Activated T-cell treated with anti-CD3 and anti-CD28 coated beads for 1 hour (primary cell): ENCODE data around the gene GNA12.

ENCODE experiments used
- DNase-seq: peaks from one replicate; pipeline ENCODE4 v3.0.0-alpha.2; 2020; ENCODE audit warnings: low read depth

Gene GNA12

GRCh38 chr7:2802504-2803341 is 41.4 kb downstream of the GNA12 start:
- no peak for DNase-seq

- no peak for DNase-seq
Observed at GRCh38 chr7:2802101-2802500, 42.0 kb downstream of the GNA12 start.

GRCh38 chr7:2800931-2801688 is 43.0 kb downstream of the GNA12 start:
- no peak for DNase-seq

DNA sequence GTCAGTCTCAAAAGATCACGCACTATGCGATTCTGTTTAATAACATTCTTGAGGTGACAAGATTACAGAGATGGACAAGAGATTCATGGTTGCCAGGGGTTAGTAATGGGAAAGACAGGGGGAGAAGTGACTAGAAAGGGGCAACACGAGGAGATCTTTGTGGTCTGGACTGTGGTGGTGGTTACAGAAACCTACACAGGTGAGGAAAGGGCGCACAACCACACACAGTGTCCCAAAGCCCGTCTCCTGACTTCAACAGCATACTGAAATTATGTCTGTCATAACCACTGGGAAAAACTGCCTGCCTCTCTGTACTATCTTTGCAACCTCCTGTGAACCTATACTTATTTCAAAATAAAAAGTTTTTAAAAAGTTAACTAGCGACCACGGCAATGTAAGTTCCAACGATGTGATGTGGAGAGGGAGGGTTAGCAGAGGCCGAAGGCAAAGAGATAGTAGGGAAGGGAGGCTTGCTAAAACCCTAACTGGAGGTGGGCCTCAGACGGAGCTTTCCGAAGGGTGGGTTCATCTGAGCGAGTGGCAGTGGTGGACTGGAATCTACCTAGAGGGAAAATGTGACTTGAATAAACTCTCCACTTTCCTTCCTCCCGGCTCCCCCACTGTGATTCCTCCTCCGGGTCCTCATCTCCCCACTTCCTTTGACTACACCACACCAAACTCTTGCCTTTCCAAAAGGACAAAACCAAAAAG is 43.7 kb downstream of the GNA12 start:
- DNase-seq = no peak

DNA sequence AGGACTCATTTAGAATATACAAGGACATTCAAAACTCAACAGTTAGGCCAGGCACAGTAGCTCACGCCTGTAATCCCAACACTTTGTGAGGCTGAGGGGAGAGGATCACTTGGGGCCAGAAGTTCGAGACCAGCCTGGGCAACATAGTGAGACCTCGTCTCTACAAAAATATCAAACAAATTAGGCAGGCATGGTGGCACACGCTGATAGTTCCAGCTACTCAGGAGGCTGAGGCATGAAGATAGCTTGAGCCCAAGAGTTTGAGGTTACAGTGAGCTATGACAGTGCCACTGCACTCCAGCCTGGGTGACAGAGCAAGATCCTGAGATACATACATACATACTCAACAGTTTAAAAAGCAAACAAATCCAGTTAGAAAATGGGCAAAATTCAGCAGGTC is 44.9 kb downstream of the GNA12 start:
- DNase-seq = no peak

DNA sequence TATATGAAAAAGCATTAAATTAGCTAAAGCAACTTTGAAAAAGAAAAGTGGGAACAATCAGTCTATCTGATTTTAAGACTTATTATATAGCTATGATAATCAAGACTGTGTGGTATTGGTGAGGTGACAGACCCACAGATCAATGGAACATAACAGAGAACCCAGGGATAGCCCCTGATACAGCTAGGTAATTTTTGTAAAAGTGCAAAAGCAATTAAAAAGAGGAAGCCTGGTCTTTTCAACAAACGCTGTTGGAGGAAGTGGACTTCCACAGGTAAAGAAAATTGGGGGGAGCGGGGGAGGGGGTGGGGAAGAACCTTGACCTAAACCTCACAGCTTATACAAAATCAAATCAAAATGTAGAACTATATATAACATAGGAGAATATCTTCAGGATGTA is 45.4 kb downstream of the GNA12 start:
- DNase-seq = no peak

DNA sequence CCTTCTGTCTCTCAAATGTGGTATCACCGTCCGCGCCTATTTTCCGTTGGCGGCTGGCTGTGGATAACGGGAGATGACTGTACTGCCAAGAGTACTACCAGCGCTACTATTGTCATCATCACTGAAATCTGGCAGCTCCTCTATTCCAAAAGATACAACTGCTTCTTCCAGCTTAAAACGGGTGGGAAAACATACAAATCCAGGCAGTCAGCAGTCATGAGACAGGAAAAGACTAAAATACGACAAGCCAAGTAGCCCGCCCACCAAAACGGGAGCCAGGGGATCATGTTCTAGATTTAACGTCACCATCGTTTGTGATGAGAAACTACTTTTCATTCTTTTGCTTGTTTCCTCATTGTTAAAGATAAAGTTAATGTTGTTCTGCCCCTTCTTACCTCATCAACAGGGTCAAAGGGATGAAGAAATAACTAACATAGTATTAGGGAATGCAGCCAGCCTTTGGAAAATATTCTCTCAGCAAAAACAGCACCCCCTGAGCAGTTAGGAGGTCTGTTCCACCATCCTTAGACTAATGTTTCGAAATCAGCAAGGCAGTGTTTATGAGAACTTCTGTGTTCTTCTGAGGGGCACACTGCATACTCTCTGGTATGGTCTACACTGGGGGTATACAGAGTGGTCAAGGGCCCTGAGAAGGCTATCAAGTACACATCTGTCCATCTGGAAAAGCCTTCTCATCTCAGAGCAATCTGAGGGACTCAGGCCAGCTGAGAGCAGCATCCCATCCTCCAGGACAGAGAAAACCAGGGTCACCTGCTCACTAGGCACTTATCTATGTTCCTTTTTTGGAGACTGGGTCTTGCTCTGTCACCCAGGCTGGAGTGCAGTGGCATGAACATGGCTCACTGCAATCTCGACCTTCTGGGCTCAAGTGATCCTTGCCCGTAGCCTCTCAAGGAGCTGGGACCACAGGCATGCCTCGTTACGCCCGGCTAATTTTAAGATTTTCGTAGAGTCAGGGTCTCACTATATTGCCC is 47.5 kb downstream of the GNA12 start:
- DNase-seq = no peak

GRCh38 chr7:2795906-2796305 is 48.2 kb downstream of the GNA12 start:
- DNase-seq = no peak

- DNase-seq = no peak
Observed at GRCh38 chr7:2794836-2795636, 49.1 kb downstream of the GNA12 start.

- no peak for DNase-seq
Observed at GRCh38 chr7:2792856-2793487, 51.1 kb downstream of the GNA12 start.

DNA sequence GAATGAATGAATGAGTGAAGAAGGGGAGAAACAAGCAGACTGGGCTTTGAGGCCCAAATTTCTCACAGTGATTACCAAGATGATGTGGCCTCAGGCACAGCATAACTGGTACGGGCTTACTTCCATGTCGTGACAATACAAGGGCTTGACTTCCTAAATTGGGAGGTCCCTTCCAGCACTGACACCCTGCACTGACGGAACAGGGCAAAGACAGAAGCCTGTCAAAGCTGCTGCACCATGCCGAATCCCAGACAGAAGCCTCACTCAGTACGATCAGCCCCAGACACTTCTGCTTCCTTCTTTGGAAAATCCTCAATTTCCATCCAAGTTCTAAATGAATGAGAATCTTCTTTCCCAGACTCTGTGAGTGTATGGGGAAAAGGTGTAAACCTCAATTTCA is 51.9 kb downstream of the GNA12 start:
- DNase-seq = no peak

DNA sequence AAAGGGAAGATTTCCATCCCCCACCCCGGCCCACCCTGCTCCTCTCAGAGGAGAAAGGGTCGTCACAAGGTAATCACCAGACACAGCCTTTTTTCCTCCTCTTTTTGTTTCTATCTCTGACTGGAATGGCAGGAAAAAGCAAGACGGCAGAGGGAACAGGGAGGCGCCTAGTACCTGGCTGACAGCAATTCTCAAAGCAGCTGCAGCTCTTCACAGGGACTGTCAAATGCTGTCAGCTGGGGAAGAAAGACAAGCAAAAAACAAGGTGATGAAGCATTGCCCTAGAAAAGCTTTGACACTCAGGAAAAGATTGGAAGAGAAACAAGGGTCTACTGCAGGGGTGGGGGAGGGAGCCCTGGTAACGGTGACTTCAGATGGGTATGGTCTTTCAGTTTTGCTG is 52.7 kb downstream of the GNA12 start:
- no peak for DNase-seq

GRCh38 chr7:2787251-2787951 is 56.7 kb downstream of the GNA12 start:
- no peak for DNase-seq

DNA sequence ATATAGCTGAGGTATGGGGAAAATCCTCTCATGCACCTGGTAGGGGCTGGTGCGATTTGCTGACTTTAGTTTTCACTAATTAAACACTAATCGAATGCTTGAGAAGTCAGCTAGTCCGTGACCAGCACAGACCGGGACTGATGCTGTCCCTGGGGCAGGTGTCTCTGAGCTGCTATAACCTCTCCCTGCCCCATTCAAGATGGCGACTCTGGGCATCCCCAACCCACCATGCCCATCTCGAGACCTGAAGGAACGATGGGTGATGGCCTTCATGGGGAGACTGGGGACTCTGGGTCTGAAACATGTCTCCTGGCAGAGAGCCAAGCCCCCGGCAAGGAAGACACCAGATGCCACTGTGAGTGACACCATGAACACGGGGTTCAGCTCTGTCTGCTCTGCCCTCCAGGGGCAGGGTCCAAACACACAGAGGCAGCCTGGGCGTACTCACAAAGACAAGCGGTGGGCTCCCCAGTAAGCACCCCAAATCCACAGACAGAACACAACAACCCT is 57.4 kb downstream of the GNA12 start:
- no peak for DNase-seq

- no peak for DNase-seq
Observed at GRCh38 chr7:2785071-2785500, 59.0 kb downstream of the GNA12 start.

GRCh38 chr7:2782565-2782964 is 61.5 kb downstream of the GNA12 start:
- DNase-seq = no peak

GRCh38 chr7:2782121-2782520 is 62.0 kb downstream of the GNA12 start:
- no peak for DNase-seq

DNA sequence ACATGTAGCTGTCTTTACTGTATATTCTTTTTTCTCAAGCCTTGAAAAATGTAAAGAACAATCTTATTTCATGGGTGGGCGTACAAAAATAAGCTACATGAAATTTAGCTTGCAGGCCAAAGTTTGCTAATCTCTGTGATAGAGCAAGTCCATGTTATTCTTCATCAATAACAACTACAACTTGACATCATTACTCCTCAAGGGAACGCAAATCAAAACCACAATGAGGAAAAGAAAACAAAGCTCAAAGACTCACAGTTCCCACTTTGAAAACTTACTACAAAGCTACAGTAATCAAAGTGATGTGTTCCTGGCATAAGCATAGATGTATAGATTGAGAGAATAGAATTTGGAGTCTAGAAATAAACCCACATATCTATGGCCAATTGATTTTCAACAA is 62.5 kb downstream of the GNA12 start:
- no peak for DNase-seq

DNA sequence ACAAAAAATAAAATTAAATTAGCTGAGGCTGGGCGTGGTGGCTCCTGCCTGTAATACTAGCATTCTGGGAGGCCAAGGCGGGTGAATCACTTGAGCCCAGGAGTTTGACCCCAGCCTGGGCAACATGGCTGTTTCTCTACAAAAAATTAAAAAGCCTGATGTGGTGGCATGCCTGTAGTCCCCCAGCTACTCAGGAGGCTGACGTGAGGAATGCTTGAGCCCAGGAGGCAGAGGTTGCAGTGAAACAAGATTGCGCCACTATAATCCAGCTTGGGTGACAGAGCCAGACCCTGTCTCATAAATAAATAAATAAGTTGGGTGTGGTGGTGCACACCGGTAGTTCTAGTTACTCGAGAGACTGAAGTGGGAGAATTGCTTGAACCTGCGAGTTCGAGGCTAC is 65.1 kb downstream of the GNA12 start:
- no peak for DNase-seq
